Sigmoid colon (tissue), 7 donors: ENCODE data around the gene LRP1B. TPM values are rescaled to one million over a fixed set of nuclear protein-coding genes. Genes with fewer than 3 reads are reported as not detected.

Experiments
- DNase-seq: peaks from one replicate; pipeline ENCODE4 v3.0.0-alpha.2; 2019
- H3K27ac ChIP-seq, 4 donors: fragments of 200-600 bp; sonication (generic); one replicate each; pipeline ENCODE4 v1.5.1; 2016 to 2019; ENCODE audit warnings: mild to moderate bottlenecking in 1 of 4
- H3K27me3 ChIP-seq, 3 donors: fragments of 200-600 bp; sonication (generic); one replicate each; pipeline ENCODE4 v1.5.1; 2019; ENCODE audit warnings: mild to moderate bottlenecking in 1 of 3
- H3K36me3 ChIP-seq, 4 donors: fragments of 200-600 bp; sonication (generic); one replicate each; pipeline ENCODE4 v1.5.1; 2016 to 2019
- H3K4me1 ChIP-seq, 4 donors: fragments of 200-600 bp; sonication (generic); one replicate each; pipeline ENCODE4 v1.5.1; 2017 to 2019
- H3K4me3 ChIP-seq, 4 donors: fragments of 200-600 bp; sonication (generic); one replicate each; pipeline ENCODE4 v1.5.1; 2017 to 2019; ENCODE audit warnings: mild to moderate bottlenecking in 2 of 4, moderate library complexity in 1 of 4
- H3K9me3 ChIP-seq, 4 donors: fragments of 200-600 bp in 3 of 4; sonication (generic) in 3 of 4; one replicate each; pipeline versions ENCODE4 v1.5.1 to v1.6.1; 2013 to 2019
- EP300 ChIP-seq, 4 donors: sonication (generic); formaldehyde crosslinking; IDR thresholded peaks; one replicate each; pipeline ENCODE4 v1.6.1; 2017; ENCODE audit warnings: antibody characterized with exemption in 4 of 4
- POLR2A ChIP-seq, 2 donors: fragments of 450-650 bp; IDR thresholded peaks; one replicate each; pipeline ENCODE4 v1.6.1; 2016; ENCODE audit warnings: antibody characterized with exemption in 2 of 2, mild to moderate bottlenecking in 2 of 2, moderate library complexity in 2 of 2
- POLR2AphosphoS5 ChIP-seq, 4 donors: sonication (generic); formaldehyde crosslinking; IDR thresholded peaks; one replicate each; pipeline ENCODE4 v1.6.1; 2017; ENCODE audit warnings: antibody characterized with exemption in 4 of 4
- WGBS, 2 donors: extraction: QIAGEN DNeasy Blood & Tissue Kit; methylation state at CpG; one replicate each; pipeline ENCODE4 v1.1.7; 2013; 5-methylcytosine and 5-hydroxymethylcytosine counted together
- intact Hi-C: fragments of 100-400 bp; cut with DNase I; formaldehyde crosslinking; loops from one replicate; pipeline ENCODE4 v1.15.1; 2023
- polyA plus RNA-seq, 3 donors: library from polyadenylated mRNA; stranded (reverse); fragments of 200-250 nt; gene quantifications; one replicate each; pipeline ENCODE4 v1.2.3, GENCODE V29; 2013
- total RNA-seq, 4 donors: library from RNA; depleted of rRNA; stranded (reverse); fragments of >200 nt; gene quantifications; one replicate each; pipeline ENCODE4 v1.1.0, GENCODE V29; 2016
- TF ChIP-seq, protein P1 (sequence below), 4 experiments: fragments of 450-650 bp in 3 of 4; fragments of 200-600 bp in 1 of 4; IDR thresholded peaks; one replicate each; pipeline ENCODE4 v1.5.1; 2016 to 2019; ENCODE audit warnings: antibody characterized with exemption in 4 of 4, mild to moderate bottlenecking in 3 of 4, moderate library complexity in 2 of 4
- donor health status: healthy with polysubstance abuse.
- donor health status: Bipolar disorder and iron deficiency.
- donor health status: healthy.

LRP1B gene
- total and polyA plus RNA-seq, 7 donors: 0.06 to 5.1 (median 2.0) TPM; not detected in 1

DNA sequence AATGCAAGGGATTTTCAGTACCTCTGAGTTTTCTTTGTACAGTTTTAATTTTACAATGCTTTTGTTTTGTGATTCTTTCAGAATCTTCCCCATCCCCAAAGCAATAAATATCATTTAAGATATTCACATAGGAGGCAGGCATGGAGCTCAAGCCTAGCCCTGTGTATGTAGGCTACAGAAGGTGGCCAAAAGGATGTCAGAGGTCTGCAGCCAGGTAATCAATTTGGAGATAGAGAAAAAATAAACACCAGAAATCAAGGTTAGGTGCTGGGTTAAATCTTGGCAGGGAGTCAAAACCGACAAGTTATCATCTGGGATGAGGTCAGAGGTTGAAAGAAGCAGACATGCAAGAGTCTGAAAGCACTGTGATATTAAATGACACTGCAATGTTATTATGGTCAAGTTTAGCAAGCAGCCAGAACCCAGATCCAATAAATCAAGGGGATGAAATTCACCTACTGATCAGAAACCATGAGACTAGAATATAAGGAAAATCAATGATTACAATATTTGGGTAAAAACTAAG, 45.1 kb upstream of the LRP1B start:
- no peak for DNase-seq
- Histone ChIP-seq H3K4me1 (no peaks in the 10 kb centered on the region), H3K9me3 (no peaks in the 10 kb centered on the region), H3K36me3 (no peaks in the 10 kb centered on the region), H3K27me3 (no peaks in the 10 kb centered on the region), H3K4me3 (no peak overlapping the region), H3K27ac (no peak overlapping the region)
- intact Hi-C loops: no loop called here
- no peak for TF ChIP-seq POLR2AphosphoS5 (IDR thresholded peaks at IDR 0.05)
- TF ChIP-seq, protein P1, sequence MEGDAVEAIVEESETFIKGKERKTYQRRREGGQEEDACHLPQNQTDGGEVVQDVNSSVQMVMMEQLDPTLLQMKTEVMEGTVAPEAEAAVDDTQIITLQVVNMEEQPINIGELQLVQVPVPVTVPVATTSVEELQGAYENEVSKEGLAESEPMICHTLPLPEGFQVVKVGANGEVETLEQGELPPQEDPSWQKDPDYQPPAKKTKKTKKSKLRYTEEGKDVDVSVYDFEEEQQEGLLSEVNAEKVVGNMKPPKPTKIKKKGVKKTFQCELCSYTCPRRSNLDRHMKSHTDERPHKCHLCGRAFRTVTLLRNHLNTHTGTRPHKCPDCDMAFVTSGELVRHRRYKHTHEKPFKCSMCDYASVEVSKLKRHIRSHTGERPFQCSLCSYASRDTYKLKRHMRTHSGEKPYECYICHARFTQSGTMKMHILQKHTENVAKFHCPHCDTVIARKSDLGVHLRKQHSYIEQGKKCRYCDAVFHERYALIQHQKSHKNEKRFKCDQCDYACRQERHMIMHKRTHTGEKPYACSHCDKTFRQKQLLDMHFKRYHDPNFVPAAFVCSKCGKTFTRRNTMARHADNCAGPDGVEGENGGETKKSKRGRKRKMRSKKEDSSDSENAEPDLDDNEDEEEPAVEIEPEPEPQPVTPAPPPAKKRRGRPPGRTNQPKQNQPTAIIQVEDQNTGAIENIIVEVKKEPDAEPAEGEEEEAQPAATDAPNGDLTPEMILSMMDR (IDR thresholded peaks at IDR 0.05): no peak
- no peak for TF ChIP-seq POLR2A (IDR thresholded peaks at IDR 0.05)
- no peak for TF ChIP-seq EP300 (IDR thresholded peaks at IDR 0.05)
- WGBS, 2 donors: 13 to 38% methylated on average over 1 of the region's 1 CpG

DNA sequence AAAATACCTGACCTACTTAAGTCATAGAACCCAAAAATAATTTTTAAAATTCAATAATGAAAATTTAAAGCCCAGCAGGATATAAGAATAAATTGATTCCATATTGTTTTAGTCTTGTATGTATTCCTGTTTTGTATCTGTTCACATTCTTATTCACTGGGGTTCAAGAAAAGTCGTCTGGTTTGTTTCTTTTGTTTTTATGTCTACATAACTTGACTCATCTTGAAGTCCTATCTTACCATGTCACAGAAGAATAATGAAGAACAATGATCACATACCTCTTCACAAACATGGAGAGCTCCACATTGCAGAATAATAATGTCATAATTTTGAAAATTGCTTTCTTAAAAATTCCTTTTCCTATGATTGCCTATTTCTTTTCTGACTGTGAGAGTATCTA, 43.4 kb upstream of the LRP1B start:
- DNase-seq: no peak
- H3K27ac ChIP-seq: no peak overlapping the region
- intact Hi-C loops: no loop called here
- TF ChIP-seq, protein P1 (IDR thresholded peaks at IDR 0.05): no peak
- no peak for TF ChIP-seq EP300 (IDR thresholded peaks at IDR 0.05)
- no peak for TF ChIP-seq POLR2AphosphoS5 (IDR thresholded peaks at IDR 0.05)
- no peak for TF ChIP-seq POLR2A (IDR thresholded peaks at IDR 0.05)
- no peaks in the 10 kb centered on the region for H3K4me1 ChIP-seq
- no peak overlapping the region for H3K4me3 ChIP-seq
- H3K9me3 ChIP-seq: no peaks in the 10 kb centered on the region
- no peaks in the 10 kb centered on the region for H3K27me3 ChIP-seq
- H3K36me3 ChIP-seq: no peaks in the 10 kb centered on the region
- 25 to 52% methylated on average over 1 of the region's 1 CpG for WGBS, 2 donors

DNA sequence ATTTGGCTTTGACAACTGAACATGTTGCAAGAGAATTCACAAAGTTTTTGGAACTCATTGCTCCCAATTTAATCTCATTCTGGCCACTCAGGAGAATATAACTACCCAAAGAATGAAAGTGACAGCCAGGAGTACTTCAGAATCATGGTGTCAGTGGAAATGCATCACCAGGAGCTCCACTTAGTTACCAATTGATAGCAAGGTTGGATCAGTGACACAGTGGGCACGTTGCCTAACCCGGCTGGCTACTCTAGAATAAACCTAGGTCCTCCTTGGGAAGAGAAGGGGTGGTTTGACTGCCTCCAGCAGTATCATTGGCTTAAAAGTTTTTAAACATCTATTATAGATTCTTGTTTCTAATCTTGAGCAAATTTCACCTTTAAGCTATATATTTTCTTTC, 40.0 kb upstream of the LRP1B start:
- no peaks in the 10 kb centered on the region for H3K27me3 ChIP-seq
- intact Hi-C loops: no loop called here
- no peaks in the 10 kb centered on the region for H3K9me3 ChIP-seq
- no peak overlapping the region for H3K4me3 ChIP-seq
- H3K27ac ChIP-seq: no peak overlapping the region
- TF ChIP-seq, protein P1 (IDR thresholded peaks at IDR 0.05): no peak
- TF ChIP-seq POLR2A (IDR thresholded peaks at IDR 0.05): no peak
- TF ChIP-seq POLR2AphosphoS5 (IDR thresholded peaks at IDR 0.05): no peak
- TF ChIP-seq EP300 (IDR thresholded peaks at IDR 0.05): no peak
- WGBS, 2 donors: 60 to 77% methylated on average over 2 of the region's 2 CpGs
- H3K36me3 ChIP-seq: no peaks in the 10 kb centered on the region
- no peaks in the 10 kb centered on the region for H3K4me1 ChIP-seq
- DNase-seq: no peak

DNA sequence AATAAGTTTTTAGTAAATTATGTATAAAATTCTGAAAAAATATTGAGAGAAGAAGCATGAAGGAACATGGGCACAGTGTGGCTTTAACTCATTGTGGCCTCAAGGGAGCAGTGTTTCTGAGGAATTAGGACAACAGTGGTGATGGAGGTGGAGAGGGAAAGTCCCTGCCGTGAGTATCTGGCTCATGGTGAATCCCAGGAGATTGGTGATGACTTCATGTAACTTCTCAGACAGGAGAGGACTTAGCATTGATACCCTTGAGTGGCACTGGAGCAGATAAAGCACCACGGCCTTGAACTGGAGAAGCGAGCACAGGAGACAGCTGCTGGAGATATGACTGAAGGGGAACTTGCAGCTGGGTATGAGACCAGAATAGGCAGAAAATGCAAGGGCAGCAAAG, 35.0 kb upstream of the LRP1B start:
- no peak overlapping the region for H3K4me3 ChIP-seq
- TF ChIP-seq POLR2A (IDR thresholded peaks at IDR 0.05) (no peak), EP300 (IDR thresholded peaks at IDR 0.05) (no peak)
- TF ChIP-seq, protein P1 (IDR thresholded peaks at IDR 0.05): no peak
- no peak for DNase-seq
- peaks cover 0 to 2% (median 0%) of the 10 kb centered on the region in 4 donors for H3K9me3 ChIP-seq
- no peaks in the 10 kb centered on the region for H3K27me3 ChIP-seq
- 38 to 40% methylated on average over 3 of the region's 3 CpGs for WGBS, 2 donors
- H3K36me3 ChIP-seq: no peaks in the 10 kb centered on the region
- H3K27ac ChIP-seq: no peak overlapping the region
- intact Hi-C loops: no loop called here
- H3K4me1 ChIP-seq: no peaks in the 10 kb centered on the region

DNA sequence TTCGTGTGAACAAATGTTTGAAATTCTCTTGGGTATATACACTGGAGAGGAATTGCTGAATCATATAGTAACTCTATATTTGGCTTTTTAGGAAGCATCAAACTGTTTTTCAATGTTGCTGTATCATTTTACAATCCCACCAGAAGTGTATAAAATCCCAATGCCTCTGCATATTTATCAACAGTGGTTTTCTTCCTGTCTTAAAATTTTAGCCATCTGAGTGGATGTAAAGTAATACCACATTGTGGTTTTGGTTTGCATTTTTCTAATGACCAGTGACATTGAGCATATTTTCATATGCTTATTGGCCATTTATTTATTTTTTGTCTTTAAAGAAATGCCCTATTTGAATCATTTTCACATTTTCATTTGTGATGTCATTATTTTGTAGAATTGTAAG, 22.8 kb upstream of the LRP1B start:
- Histone ChIP-seq H3K9me3 (no peaks in the 10 kb centered on the region), H3K4me1 (no peaks in the 10 kb centered on the region), H3K4me3 (no peak overlapping the region), H3K36me3 (no peaks in the 10 kb centered on the region), H3K27me3 (no peaks in the 10 kb centered on the region), H3K27ac (no peak overlapping the region)
- intact Hi-C loops: no loop called here
- DNase-seq: no peak
- 51 to 57% methylated on average over 1 of the region's 1 CpG for WGBS, 2 donors
- no peak for TF ChIP-seq EP300 (IDR thresholded peaks at IDR 0.05)
- no peak for TF ChIP-seq POLR2A (IDR thresholded peaks at IDR 0.05)
- no peak for TF ChIP-seq POLR2AphosphoS5 (IDR thresholded peaks at IDR 0.05)
- TF ChIP-seq, protein P1 (IDR thresholded peaks at IDR 0.05): no peak
